NB4 (cell line): ENCODE data around the gene BMPR1A.

Source experiments
- DNase-seq: peaks from one replicate; pipeline ENCODE4 v3.0.0; 2010; ENCODE audit warnings: low read depth
- H3K4me3 ChIP-seq: one replicate; pipeline ENCODE4 v1.5.1; 2011; ENCODE audit warnings: mild to moderate bottlenecking, low read depth, low read length, moderate library complexity
- MYC ChIP-seq: IDR thresholded peaks from 2 replicates; pipeline ENCODE4 v1.6.1; 2011; ENCODE audit warnings: low read depth, low read length
- POLR2A ChIP-seq: IDR thresholded peaks from 2 replicates; pipeline ENCODE4 v1.6.1; 2011; ENCODE audit warnings: mild to moderate bottlenecking; ENCODE audit not compliant: insufficient read length; ENCODE audit errors: extremely low read depth
- TF ChIP-seq, protein P1 (sequence below): IDR thresholded peaks from one replicate; pipeline ENCODE4 v1.5.1; 2012; ENCODE audit warnings: low read depth, low read length
- TF ChIP-seq, protein P2 (sequence below): IDR thresholded peaks from 2 replicates; pipeline ENCODE4 v1.6.1; 2011; ENCODE audit warnings: low read depth, low read length

BMPR1A gene

GRCh38 chr10:86804805-86805204 lies 48.4 kb downstream of the BMPR1A start:
- H3K4me3 ChIP-seq: no peak overlapping the region
- TF ChIP-seq, protein P1, sequence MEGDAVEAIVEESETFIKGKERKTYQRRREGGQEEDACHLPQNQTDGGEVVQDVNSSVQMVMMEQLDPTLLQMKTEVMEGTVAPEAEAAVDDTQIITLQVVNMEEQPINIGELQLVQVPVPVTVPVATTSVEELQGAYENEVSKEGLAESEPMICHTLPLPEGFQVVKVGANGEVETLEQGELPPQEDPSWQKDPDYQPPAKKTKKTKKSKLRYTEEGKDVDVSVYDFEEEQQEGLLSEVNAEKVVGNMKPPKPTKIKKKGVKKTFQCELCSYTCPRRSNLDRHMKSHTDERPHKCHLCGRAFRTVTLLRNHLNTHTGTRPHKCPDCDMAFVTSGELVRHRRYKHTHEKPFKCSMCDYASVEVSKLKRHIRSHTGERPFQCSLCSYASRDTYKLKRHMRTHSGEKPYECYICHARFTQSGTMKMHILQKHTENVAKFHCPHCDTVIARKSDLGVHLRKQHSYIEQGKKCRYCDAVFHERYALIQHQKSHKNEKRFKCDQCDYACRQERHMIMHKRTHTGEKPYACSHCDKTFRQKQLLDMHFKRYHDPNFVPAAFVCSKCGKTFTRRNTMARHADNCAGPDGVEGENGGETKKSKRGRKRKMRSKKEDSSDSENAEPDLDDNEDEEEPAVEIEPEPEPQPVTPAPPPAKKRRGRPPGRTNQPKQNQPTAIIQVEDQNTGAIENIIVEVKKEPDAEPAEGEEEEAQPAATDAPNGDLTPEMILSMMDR: no peak
- TF ChIP-seq POLR2A (no peak), MYC (no peak)
- TF ChIP-seq, protein P2, sequence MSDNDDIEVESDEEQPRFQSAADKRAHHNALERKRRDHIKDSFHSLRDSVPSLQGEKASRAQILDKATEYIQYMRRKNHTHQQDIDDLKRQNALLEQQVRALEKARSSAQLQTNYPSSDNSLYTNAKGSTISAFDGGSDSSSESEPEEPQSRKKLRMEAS: no peak
- no peak for DNase-seq

DNA sequence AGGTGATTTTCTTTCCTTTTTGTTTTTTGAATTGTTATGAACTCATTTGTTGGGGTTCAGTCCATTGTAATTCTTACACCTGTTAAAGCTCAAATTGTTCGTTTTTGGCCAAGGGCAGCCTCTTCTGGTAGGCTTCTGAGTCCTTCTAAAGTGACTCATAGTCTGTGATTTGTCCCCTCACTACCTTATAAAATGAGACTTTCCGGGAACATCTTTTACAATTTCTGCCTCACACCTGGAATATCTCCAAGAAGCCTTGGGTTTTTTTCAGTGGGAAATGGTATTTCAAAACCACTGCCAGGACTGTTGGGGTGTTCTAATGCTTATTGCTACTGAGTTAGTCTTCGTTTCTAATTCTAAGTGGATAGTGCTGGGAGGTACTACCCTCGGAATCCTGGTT lies 56.7 kb downstream of the BMPR1A start:
- no peak overlapping the region for H3K4me3 ChIP-seq
- TF ChIP-seq, protein P2: no peak
- TF ChIP-seq POLR2A (no peak), MYC (no peak)
- TF ChIP-seq, protein P1: no peak
- DNase-seq: no peak

DNA sequence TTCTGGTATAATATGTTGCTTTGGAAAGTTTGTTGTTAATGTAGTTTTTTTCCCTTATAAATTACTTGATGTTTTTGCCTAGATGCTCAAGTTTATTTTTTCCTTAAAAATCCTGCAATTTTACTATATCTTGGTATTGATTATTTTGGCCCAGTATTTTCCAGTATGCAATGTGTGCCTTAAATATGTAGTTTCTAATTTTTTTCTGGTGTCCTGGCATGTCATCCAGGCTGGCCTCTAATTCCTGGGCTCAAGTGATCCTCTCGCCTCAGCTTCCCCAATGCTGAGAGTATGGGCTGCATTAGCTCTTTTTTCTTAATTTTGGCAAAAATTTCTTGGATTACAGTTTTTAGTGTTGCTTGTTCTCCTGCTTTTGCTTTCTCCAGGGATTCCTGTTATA lies 57.6 kb downstream of the BMPR1A start:
- no peak overlapping the region for H3K4me3 ChIP-seq
- TF ChIP-seq POLR2A (no peak), MYC (no peak)
- TF ChIP-seq, protein P2: no peak
- TF ChIP-seq, protein P1: no peak
- no peak for DNase-seq

- TF ChIP-seq, protein P1: no peak
- TF ChIP-seq MYC: no peak
- TF ChIP-seq, protein P2: no peak
- TF ChIP-seq POLR2A: no peak
- DNase-seq: no peak
- no peak overlapping the region for H3K4me3 ChIP-seq
Measured at GRCh38 chr10:86815035-86815617, 58.7 kb downstream of the BMPR1A start.

DNA sequence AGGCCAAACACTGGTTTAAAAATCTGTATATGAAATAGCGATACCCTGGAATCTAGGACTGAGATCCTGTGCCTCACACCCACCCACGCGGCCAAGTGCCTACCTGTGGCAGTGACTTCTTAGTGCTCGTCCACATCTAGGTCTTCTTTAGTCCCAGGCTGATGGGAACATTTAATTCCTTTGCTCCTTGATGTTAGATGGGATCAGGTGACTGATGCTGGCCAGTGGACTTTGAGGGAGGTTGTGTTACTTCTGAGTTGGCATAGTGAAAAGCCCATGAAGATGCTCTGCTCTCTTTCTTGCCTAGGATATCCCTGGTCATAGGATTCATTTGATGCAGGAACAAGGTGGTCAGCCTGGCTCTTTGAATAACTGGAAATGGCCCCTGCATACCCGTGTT lies 59.2 kb downstream of the BMPR1A start:
- TF ChIP-seq, protein P1: no peak
- no peak for TF ChIP-seq POLR2A
- DNase-seq: no peak
- H3K4me3 ChIP-seq: no peak overlapping the region

- DNase-seq: no peak
- no peak overlapping the region for H3K4me3 ChIP-seq
- TF ChIP-seq, protein P1: no peak
- TF ChIP-seq, protein P2: no peak
- TF ChIP-seq MYC (no peak), POLR2A (no peak)
Measured at GRCh38 chr10:86817246-86817645, 60.8 kb downstream of the BMPR1A start.
